Skeletal muscle satellite cell (primary cell): ENCODE data around the gene ERGIC1.
A peak's percentile ranks its signal among the peaks of the same experiment; 100 is the strongest.

Experiments
- H3K27me3 ChIP-seq: 2 replicates; pipeline ENCODE4 v1.7.0; 2013; ENCODE audit warnings: low read length; ENCODE audit not compliant: control insufficient read depth, insufficient read depth
- H3K36me3 ChIP-seq: 2 replicates; pipeline ENCODE4 v1.7.0; 2013; ENCODE audit warnings: mild to moderate bottlenecking, control low read depth, low read length; ENCODE audit not compliant: insufficient read depth
- H3K4me1 ChIP-seq: 2 replicates; pipeline ENCODE4 v1.7.0; 2013; ENCODE audit warnings: low read length; ENCODE audit not compliant: control insufficient read depth, insufficient read depth
- H3K4me2 ChIP-seq: 2 replicates; pipeline ENCODE4 v1.7.0; 2013; ENCODE audit warnings: mild to moderate bottlenecking, low read length
- H3K4me3 ChIP-seq: 2 replicates; pipeline ENCODE4 v1.7.0; 2013; ENCODE audit warnings: low read length
- H3K9ac ChIP-seq: 2 replicates; pipeline ENCODE4 v1.7.0; 2013; ENCODE audit warnings: mild to moderate bottlenecking, low read depth, low read length, moderate library complexity
- H3K9me3 ChIP-seq: replicated peaks from 2 replicates; pipeline ENCODE4 v1.7.0; 2013; ENCODE audit warnings: mild to moderate bottlenecking, control low read depth, low read length

The ERGIC1 gene

DNA sequence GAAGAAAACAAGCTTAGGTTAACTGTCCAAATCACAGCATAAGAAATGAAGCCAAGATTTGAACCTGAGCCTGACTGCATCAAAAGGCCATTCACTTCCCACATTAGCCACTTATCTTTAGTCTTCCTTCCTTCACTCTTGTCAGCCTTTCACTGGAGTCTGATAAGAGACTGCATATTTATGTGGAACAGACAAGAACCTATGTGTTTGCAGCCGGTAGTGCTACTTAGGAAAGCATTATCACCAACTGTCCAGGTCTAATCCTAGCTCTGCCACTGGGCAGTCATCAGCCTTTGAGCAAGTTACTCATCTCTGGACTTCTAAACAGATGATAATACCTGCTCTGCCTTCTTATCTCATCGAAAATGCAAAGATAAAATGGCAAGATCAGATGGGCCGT lies 137.4 kb downstream of the ERGIC1 start:
- H3K36me3 ChIP-seq: peaks cover 20% of the 10 kb centered on the region
- H3K27me3 ChIP-seq: no peaks in the 10 kb centered on the region
- no peak overlapping the region for H3K4me3 ChIP-seq
- peaks cover 11% of the 10 kb centered on the region for H3K4me1 ChIP-seq
- no peaks in the 10 kb centered on the region for H3K9me3 ChIP-seq
- no peak overlapping the region for H3K4me2 ChIP-seq
- no peak overlapping the region for H3K9ac ChIP-seq

DNA sequence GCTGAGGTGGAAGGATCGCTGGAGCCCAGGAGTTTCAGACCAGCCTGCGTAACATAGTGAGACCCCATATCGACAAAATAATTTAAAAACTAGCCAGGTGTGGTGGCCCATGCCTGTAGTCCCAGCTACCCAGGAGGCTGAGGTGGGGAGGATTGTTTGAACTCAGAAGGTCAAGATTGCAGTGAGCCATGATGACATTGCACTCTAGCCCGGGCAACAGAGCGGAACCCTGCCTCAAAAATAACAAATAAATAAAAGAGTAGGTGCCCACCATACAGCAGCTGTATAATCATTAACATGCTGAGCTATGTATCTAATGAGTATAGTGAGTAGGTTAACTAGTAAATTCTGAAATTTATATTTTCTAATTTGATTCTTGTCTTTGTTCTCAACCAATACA lies 138.5 kb downstream of the ERGIC1 start:
- no peak overlapping the region for H3K4me2 ChIP-seq
- no peaks in the 10 kb centered on the region for H3K9me3 ChIP-seq
- peaks cover 18% of the 10 kb centered on the region for H3K36me3 ChIP-seq
- no peak overlapping the region for H3K9ac ChIP-seq
- H3K4me1 ChIP-seq: peaks cover 11% of the 10 kb centered on the region
- no peak overlapping the region for H3K4me3 ChIP-seq
- H3K27me3 ChIP-seq: no peaks in the 10 kb centered on the region

DNA sequence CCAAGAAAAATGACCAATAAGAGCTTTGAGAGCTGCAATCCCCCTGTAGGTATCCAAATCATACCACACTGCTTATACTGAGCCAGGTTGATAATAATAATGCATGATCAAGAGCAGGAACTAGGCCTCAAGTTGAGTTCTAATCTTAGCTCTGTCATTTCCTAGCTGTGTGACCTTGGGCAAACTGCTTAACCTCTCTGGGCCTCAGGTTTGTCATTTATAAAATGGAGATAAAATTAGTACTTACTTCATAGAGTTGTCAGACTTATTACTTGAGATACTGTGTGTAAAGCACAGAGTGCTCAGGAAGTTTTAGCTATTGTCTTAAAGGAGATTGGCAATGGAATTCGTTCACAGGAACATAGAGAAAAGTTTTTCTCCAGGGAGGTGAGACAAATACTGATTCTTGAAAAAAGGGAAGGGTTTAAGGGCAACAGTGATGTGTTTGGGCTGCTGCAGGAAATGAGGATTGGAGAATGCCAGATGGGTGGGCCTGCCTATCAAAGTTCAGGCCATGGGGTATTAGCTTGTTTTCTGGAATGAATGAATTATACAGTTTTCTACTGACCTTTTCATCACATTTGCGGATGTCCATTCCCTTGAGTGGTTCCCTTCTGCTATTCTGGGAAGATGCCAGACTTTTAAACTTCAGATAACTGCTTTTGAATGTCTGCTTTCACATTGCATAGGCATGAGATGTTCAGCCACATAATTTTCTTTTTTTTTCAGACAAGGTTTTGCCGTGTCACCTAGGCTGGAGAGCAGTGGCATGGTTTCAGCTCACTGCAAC lies 139.3 kb downstream of the ERGIC1 start:
- Histone ChIP-seq H3K4me1 (peaks cover 11% of the 10 kb centered on the region), H3K9me3 (no peaks in the 10 kb centered on the region), H3K4me3 (no peak overlapping the region), H3K27me3 (no peaks in the 10 kb centered on the region), H3K9ac (no peak overlapping the region), H3K4me2 (no peak overlapping the region), H3K36me3 (peaks cover 16% of the 10 kb centered on the region)

DNA sequence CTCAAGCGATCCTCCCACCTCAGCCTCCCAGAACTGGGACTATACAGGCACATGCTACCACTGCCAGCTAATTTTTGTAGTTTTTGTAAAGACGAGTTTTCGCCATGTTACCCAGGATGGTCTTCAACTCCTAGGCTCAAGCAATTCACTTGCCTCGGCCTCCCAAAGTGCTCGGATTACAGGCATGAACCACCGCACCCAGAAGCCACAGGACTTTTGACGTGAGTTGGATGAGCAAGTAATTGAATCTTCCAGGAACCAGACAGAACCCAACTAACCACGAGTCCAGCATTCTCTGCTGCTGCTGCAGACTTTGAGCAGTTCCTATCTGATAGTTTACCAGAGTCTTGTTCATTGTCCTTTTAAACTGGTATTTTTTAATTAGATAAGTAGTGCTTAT lies 139.9 kb downstream of the ERGIC1 start:
- Histone ChIP-seq H3K9ac (no peak overlapping the region), H3K4me3 (no peak overlapping the region), H3K9me3 (no peaks in the 10 kb centered on the region), H3K27me3 (no peaks in the 10 kb centered on the region), H3K4me2 (no peak overlapping the region), H3K36me3 (peaks cover 13% of the 10 kb centered on the region), H3K4me1 (peaks cover 11% of the 10 kb centered on the region)

DNA sequence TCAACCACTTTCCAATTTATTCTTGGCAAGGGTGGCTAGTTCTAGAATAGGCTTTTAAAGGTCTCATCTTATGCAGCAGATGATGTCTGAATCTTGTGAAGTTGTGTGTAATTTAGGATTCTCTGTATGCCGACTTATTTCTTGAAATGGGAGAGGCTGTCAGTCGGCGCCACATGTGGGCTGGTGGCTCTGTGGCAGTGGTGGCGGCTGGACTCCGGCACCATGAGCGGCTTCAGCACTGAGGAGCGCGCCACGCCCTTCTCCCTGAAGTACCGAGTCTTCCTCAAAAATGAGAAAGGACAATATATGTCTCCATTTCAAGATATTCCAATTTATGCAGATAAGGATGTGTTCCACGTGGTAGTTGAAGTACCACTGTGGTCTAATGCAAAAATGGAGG lies 141.2 kb downstream of the ERGIC1 start:
- H3K9ac ChIP-seq: no peak overlapping the region
- peaks cover 2% of the 10 kb centered on the region for H3K36me3 ChIP-seq
- H3K4me3 ChIP-seq: no peak overlapping the region
- peaks cover 11% of the 10 kb centered on the region for H3K4me1 ChIP-seq
- H3K9me3 ChIP-seq: no peaks in the 10 kb centered on the region
- no peaks in the 10 kb centered on the region for H3K27me3 ChIP-seq
- H3K4me2 ChIP-seq: no peak overlapping the region

DNA sequence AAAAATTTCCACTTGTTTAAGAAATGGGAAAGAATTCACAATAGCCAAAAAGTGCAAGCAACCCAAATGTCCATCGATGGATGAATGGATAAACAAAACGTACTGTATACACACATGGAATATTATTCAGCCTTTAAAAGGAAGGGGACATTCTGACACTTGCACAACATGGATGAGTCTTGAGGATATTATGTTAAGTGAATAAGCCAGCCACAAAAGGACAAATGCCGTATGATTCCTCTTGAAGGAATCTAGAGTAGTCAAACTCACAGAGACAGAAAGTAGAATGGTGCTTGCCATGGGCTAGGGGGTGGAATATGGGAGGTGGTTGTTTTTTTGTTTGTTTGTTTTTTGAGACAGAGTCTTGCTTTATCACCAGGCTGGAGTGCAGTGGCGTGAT lies 145.7 kb downstream of the ERGIC1 start:
- Histone ChIP-seq H3K4me1 (peaks cover 3% of the 10 kb centered on the region), H3K9me3 (no peaks in the 10 kb centered on the region), H3K27me3 (no peaks in the 10 kb centered on the region), H3K36me3 (no peaks in the 10 kb centered on the region), H3K4me3 (no peak overlapping the region), H3K4me2 (no peak overlapping the region), H3K9ac (no peak overlapping the region)

DNA sequence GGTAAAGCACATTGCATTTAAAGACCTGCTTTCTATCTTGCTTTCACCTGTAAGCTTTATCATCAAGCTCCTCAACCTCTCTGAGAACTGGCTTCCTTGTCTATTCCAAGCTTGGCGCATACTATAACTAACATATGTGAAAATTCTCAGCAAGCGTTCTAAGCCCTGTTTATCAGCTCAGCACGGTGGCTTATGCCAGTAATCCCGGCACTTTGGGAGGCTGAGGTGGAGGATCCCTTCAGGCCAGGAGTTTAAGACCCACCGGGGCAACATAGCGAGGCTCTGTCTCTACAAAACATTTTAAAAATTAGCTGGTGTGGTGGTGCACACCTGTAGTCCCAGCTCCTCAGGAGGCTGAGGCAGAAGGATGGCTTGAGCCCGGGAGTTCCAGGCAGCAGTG lies 147.9 kb downstream of the ERGIC1 start:
- H3K9ac ChIP-seq: no peak overlapping the region
- H3K4me1 ChIP-seq: peaks cover 11% of the 10 kb centered on the region
- H3K9me3 ChIP-seq: no peaks in the 10 kb centered on the region
- H3K4me2 ChIP-seq: no peak overlapping the region
- peaks cover 12% of the 10 kb centered on the region for H3K36me3 ChIP-seq
- H3K4me3 ChIP-seq: no peak overlapping the region
- no peaks in the 10 kb centered on the region for H3K27me3 ChIP-seq

DNA sequence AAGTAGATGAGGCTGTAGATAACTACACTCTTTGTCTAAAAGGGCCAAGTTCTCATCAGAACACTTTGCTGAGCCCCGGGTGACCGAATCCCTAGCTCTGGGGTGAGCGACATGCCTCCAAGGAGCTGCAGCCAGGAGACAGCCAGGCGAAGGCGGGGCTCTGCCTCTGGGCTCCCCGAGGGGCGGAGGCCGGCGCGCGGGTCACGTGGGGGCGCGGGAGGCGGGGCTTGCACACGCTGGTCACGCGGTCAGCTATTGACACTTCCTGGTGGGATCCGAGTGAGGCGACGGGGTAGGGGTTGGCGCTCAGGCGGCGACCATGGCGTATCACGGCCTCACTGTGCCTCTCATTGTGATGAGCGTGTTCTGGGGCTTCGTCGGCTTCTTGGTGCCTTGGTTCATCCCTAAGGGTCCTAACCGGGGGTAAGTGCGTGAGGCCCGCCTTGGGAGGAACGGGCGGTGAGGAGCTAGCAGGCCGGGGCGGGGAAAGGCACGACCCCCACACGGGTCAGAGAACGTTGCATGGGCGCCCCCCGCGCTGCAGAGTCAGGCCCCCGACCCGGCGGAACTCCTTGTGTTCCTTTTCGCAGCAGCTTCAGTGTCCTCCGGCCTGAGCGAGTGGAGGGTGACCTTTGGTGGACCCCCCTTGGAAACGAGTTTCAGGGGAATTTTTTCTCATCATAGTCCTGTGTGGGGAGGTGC lies 149.6 kb downstream of the ERGIC1 start, which contains the start of gene ATP6V0E1:
TSS of gene ATP6V0E1 (plus strand) at position 230 of the 702 bp plus-strand sequence. CDS start at position 320, 90 bp downstream.
- H3K9me3 ChIP-seq: no peaks in the 10 kb centered on the region
- H3K27me3 ChIP-seq: no peaks in the 10 kb centered on the region
- peak within 1 kb of the TSS; percentile 98 for H3K9ac ChIP-seq
- peak within 1 kb of the TSS; percentile 92 for H3K4me2 ChIP-seq
- peaks cover 24% of the 10 kb centered on the region for H3K36me3 ChIP-seq
- H3K4me3 ChIP-seq: peak within 1 kb of the TSS; percentile 98
- peaks cover 11% of the 10 kb centered on the region for H3K4me1 ChIP-seq

DNA sequence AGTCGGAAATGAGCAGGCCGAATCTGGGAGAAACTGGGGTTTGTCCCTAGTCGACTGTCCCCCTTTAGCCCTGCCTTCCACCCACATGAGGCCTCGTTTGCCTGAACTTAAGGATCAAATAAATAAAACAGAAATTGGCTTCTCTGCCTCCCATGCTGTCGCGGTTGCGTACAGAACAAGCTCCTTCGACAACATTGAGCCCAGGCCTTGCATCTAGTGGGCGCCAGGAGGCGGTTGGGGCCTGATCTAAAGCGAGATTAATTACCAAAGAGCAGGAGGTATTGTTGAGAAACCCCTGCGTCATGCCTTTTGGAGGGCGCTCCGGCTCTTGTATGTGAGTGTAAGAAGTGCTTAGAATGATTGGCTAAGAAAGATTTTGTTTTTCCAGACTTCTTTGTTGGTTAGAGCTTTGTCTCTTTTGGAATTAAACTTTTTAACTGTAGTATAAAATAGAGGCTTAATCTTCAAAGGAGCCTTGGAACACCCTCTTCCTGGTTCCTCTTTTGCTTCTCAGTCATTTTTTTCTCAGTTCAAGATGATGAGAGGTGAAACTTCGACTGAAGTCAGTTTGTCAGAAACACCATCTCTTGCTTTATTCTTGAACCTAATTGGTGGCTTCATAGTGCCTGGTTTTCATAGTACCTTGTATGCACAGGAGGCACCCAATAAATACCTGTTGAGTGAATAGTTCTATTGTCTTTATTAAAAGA lies 150.3 kb downstream of the ERGIC1 start:
- peak overlapping the region; percentile 92 for H3K4me2 ChIP-seq
- H3K9me3 ChIP-seq: no peaks in the 10 kb centered on the region
- H3K36me3 ChIP-seq: peaks cover 28% of the 10 kb centered on the region
- no peaks in the 10 kb centered on the region for H3K27me3 ChIP-seq
- peak overlapping the region; percentile 98 for H3K4me3 ChIP-seq
- H3K9ac ChIP-seq: peak overlapping the region; percentile 98
- H3K4me1 ChIP-seq: peaks cover 11% of the 10 kb centered on the region

DNA sequence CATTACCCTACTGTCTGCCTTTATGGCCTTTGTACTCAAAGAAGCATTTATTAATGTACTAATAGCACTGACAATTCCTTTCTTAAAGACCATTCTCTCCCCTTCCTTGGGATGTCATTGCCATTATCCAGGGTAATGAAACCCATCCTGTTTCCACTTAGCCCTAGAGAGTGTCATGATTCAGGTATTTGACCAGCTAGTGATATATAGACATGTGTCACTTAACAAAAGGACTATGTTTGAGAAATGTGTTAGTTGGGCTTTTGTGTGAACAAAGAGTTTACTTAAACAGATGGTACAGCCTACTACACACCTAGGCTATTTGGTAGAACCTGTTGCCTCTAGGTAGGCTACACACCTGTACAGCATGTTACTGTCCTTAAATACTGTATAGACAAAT lies 151.5 kb downstream of the ERGIC1 start:
- no peaks in the 10 kb centered on the region for H3K9me3 ChIP-seq
- H3K27me3 ChIP-seq: no peaks in the 10 kb centered on the region
- H3K4me1 ChIP-seq: peaks cover 11% of the 10 kb centered on the region
- peaks cover 28% of the 10 kb centered on the region for H3K36me3 ChIP-seq
- peak overlapping the region; percentile 56 for H3K4me3 ChIP-seq
- peak overlapping the region; percentile 21 for H3K9ac ChIP-seq
- peak overlapping the region; percentile 78 for H3K4me2 ChIP-seq

DNA sequence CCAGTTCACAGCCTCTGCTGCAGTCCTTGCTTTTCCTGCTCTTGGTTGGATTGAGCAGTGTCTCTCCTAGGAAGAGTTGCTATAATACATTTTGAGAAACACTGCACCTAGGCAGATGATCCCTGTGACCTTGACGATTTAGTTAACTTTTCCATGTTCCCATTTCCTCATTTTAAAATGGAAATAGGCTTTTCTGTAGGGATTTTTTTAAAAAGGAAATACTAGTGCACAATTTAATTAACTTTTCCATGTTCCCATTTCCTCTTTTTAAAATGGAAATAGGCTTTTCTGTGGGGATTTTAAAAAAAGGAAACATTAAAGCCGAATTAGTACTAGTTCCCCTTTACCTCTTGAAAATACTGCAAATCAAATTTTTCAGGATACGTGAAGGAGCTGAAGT lies 154.2 kb downstream of the ERGIC1 start:
- no peak overlapping the region for H3K4me3 ChIP-seq
- H3K9ac ChIP-seq: no peak overlapping the region
- H3K4me1 ChIP-seq: peaks cover 10% of the 10 kb centered on the region
- no peaks in the 10 kb centered on the region for H3K9me3 ChIP-seq
- H3K4me2 ChIP-seq: no peak overlapping the region
- H3K36me3 ChIP-seq: peaks cover 35% of the 10 kb centered on the region
- H3K27me3 ChIP-seq: no peaks in the 10 kb centered on the region
